H1 (cell line): ENCODE data around the gene KTN1. TPM values are rescaled to one million over a fixed set of nuclear protein-coding genes. Genes with fewer than 3 reads are reported as not detected.

Experiments
- ASH2L ChIP-seq: fragments of 200-600, 300-600 bp; sonication (generic); IDR thresholded peaks from one replicate; pipeline ENCODE4 v1.7.1; 2017; ENCODE audit warnings: low read length
- EZH2 ChIP-seq: fragments of 200-600 bp; sonication (generic); IDR thresholded peaks from 2 replicates; pipeline ENCODE4 v1.7.1; 2012; ENCODE audit warnings: low read depth, mild to moderate bottlenecking, moderate library complexity, low read length, inconsistent platforms; ENCODE audit not compliant: severe bottlenecking
- POU5F1 ChIP-seq: IDR thresholded peaks from 2 replicates; pipeline ENCODE4 v1.6.1; 2011; ENCODE audit warnings: low read depth, mild to moderate bottlenecking, low read length, moderate library complexity
- polyA plus RNA-seq, 7 experiments: library from polyadenylated mRNA; depleted of rRNA in 3 of 7; stranded (reverse) in 5 of 7; unstranded in 2 of 7; fragments of >200 nt in 5 of 7; fragments of 200-250 nt in 2 of 7; gene quantifications; 1 replicate in 5 of 7; 2 replicates in 1 of 7; 4 replicates in 1 of 7; pipeline versions ENCODE4 v1.2.1 to v1.2.3, GENCODE V29; 2011 to 2013; ENCODE audit warnings: missing spikeins in 2 of 7, mixed read lengths in 2 of 7
- total RNA-seq: library from RNA; stranded (reverse); fragmentation: NEBNext Ultra II Directional; extraction: Animal tissue kit (Norgen Biotek cat#: 25700); gene quantifications from 2 replicates; pipeline ENCODE4 v1.2.1, GENCODE V29; 2021
- TF ChIP-seq, protein P1 (sequence below): IDR thresholded peaks from 2 replicates; pipeline ENCODE4 v1.6.1; 2011; ENCODE audit warnings: low read length, improper control_type of control experiment

KTN1 gene
- total and polyA plus RNA-seq, 2 of the 8 experiments (the other 6 are each of a cell fraction or from before 2014, with no cell fraction given), result 15.4 to 151 TPM

DNA sequence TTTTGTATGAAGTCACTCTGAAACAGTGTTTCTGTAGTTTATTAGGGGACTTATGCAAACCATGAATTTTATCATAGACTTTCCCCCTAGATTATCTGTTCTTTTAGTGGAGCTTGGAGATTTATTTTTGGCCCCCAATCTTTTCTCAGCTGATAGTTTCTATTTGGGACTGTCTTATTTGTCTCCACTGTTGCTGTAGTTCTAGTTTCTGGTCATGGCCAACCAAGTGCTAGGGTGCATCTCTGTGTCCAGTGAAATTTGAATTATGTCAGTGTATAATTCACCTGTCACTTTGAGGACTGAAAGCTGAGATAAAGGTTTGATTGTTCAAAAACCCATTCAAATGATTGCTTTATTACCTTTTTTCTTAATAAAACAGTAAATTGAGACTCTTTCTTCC lies 61.3 kb downstream of the KTN1 start (continued):
- TF ChIP-seq, protein P1, sequence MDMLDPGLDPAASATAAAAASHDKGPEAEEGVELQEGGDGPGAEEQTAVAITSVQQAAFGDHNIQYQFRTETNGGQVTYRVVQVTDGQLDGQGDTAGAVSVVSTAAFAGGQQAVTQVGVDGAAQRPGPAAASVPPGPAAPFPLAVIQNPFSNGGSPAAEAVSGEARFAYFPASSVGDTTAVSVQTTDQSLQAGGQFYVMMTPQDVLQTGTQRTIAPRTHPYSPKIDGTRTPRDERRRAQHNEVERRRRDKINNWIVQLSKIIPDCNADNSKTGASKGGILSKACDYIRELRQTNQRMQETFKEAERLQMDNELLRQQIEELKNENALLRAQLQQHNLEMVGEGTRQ, result no peak
- TF ChIP-seq ASH2L, result no peak
- no peak for TF ChIP-seq POU5F1
- TF ChIP-seq EZH2, result no peak
